ENCODE results near the gene PPARG.

The PPARG gene

DNA sequence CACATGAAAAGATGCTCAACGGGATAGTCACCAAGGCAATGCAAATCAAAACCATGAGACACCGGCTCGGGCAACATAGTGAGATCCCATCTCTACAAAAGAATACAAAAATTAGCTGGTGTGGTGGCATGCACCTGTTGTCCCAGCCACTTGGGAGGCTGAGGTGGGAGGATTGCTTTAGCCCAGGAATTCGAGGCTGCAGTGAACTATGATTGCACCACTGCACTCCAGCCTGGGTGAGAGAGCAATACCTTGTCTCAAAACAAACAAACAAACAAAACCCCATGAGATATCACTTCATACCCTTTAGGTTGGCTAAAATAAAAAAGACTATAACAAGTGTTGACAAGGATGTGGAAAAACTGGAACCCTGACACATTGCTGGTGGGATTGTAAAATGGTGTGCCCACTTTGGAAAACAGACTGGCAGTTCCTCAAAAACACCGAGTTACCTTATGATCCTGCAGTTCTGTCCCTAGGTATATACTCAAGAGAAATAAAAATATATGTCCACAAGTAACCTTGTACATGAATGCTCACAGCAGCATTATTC is 3.8 kb upstream of the PPARG start:
- TF ChIP-seq, protein P1, sequence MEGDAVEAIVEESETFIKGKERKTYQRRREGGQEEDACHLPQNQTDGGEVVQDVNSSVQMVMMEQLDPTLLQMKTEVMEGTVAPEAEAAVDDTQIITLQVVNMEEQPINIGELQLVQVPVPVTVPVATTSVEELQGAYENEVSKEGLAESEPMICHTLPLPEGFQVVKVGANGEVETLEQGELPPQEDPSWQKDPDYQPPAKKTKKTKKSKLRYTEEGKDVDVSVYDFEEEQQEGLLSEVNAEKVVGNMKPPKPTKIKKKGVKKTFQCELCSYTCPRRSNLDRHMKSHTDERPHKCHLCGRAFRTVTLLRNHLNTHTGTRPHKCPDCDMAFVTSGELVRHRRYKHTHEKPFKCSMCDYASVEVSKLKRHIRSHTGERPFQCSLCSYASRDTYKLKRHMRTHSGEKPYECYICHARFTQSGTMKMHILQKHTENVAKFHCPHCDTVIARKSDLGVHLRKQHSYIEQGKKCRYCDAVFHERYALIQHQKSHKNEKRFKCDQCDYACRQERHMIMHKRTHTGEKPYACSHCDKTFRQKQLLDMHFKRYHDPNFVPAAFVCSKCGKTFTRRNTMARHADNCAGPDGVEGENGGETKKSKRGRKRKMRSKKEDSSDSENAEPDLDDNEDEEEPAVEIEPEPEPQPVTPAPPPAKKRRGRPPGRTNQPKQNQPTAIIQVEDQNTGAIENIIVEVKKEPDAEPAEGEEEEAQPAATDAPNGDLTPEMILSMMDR (IDR thresholded peaks at IDR 0.05), result no peak

DNA sequence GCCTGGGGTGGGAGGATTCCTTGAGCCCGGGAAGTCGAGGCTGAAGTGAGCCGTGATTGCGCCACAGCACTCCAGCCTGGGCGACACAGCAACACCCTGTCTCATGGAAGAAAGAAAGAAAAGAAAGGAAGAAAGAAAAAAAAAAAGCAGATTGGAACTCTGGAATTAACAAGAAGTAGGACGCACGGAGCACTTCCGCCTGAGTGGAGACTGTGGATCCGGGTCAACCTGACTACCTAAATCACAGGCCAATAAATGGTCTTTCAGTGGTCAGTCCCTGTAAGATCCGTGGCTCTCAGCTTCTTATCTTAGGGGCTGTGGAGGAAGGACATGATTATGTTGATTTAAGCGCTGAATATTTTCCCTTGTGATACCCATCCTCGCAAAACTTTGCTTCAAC is 2.4 kb upstream of the PPARG start:
- TF ChIP-seq, protein P1 (IDR thresholded peaks at IDR 0.05), result no peak

DNA sequence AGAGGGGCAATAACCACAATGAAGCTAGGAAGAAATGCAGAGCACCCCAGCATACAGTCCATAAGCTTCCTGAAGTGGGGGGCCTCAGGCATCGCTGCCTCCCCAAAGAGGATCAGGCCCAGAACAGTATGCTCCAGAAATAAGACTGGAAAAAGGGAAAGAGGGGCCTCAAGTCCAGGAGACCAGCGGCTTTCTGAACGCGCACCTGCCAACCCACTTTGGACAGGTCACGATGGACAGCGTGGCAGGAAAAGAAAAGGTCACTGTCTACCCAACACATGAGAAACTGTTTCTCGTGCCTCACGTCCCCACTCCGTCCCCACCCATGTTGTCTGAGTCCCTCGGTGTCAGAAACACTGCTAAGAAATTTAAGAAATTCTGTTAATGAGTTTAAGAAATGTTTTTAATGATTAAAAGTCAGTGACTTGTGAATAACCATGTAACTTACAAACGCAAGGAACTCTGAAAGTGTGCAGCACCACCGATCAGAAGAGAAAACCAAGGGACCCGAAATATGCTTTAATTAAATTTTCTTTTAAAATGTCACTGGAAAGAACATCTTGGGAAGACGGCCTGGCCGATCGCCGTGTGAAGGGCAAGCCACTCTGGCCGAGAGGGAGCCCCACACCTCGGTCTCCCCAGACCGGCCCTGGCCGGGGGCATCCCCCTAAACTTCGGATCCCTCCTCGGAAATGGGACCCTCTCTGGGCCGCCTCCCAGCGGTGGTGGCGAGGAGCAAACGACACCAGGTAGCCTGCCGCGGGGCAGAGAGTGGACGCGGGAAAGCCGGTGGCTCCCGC is 1.7 kb upstream of the PPARG start:
- TF ChIP-seq, protein P1 (IDR thresholded peaks at IDR 0.05), result no peak

DNA sequence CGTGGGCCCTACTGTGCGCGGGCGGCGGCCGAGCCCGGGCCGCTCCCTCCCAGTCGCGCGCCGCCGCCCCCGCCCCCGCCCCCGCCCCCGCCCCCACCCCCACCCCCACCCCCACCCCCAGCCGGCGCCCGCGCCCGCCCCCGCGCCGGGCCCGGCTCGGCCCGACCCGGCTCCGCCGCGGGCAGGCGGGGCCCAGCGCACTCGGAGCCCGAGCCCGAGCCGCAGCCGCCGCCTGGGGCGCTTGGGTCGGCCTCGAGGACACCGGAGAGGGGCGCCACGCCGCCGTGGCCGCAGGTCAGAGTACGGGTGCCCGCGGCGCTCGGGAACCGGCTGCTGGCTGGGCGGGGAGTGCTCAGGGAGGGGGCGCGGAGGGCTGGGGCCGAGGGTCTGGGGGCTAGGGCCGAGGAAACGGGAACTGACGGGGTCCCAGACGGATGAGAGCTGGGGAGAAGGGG is 1.1 kb upstream of the PPARG start:
- TF ChIP-seq, protein P1 (IDR thresholded peaks at IDR 0.05), result peak; percentile 23; the same call in 1 of the 2 replicates

DNA sequence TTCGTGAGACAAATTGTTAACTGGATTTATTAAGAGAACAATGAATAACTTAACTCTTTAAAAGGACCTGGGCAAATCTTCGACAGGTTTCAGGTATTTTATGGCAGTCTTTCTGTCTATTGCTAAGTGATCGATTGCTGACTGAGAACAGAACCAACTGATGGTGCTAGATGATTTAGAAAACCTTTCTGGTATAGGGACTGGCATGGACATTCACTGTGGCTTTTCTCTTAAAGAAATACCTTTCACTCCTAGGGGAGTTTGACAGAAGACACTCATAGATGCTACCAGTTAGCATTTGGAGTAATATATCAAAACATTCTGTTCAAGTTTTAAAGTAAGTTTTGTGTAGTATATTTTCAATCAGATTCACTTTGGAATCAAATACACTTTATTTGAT is 654 bp downstream of the PPARG start:
- TF ChIP-seq, protein P1 (IDR thresholded peaks at IDR 0.05), result no peak

DNA sequence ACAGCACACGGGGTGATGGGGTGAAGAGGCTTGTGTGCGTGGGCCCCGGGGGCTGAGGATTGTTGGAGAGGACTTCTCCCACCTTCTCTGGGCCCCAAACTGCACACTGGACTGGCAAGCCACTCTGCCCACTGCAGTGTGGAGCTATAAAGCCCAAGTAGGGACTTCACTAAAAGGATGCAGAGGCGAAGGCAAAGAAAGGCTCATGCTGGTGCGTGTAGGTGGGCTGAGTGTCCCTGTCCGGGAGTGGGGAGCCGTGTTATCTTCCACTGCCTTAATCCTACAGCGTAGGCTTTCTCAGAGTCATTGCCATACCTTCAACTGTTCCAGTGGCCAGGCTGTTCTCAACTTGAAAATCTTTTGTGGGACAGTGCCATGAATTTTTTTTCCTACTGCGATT is 3.9 kb downstream of the PPARG start:
- TF ChIP-seq, protein P1 (IDR thresholded peaks at IDR 0.05), result no peak

DNA sequence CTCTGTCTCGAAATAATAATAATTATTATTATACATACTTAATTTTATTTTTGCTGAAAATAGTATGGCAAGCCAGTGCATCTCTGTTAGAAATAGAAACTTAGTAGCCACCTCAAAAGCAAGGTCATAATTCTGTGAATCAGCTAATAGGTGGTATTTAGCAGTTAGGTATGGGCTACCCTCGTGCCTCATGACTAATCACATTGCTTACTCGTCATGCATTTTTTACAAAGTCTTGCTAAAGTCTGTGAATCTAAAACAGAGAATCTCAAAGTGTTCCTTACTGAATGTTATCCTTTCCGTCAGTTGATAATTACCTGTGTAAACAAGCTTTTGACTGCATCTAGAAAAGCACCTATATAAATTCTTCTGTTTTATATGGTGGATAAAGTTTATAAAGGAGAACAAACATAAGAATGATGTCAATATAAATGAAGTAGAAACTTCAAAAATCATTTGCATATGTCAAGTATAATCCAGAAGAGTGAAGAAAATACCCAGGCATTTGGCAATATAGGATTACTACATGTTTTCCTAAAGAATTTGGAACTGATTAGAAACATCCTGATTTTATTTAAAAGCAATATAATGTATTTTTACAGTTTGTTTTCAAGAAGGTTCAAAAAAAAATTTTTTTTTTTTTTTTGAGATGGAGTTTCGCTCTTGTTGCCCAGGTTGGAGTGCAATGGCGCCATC is 6.2 kb downstream of the PPARG start:
- TF ChIP-seq, protein P1 (IDR thresholded peaks at IDR 0.05), result no peak
